GM19240 (cell line): ENCODE results near the gene TNS3.

Experiments used
- DNase-seq: peaks from one replicate; pipeline ENCODE4 v3.0.0; 2011; ENCODE audit warnings: low spot score; ENCODE audit not compliant: insufficient read length

TNS3 gene

DNA sequence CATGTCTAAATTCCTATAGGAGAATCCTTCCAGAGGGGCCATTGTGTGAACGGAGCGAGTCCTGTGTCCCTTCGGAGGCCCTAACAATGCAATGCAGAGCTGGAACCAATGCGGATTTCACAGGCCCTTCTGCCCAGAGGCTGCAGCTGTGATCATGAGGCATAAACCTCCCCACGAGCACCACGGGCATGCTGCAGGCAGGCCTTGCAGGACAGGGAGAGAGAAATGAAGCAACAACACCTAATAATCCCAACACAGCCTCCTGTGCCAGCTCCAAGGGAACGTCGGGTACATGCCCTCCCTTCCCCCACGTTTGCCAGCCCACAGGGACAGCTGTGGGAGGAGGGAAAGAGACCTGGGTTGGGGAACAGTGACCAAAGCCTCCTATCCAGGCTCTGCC lies 74.4 kb downstream of the TNS3 start:
- DNase-seq = no peak

DNA sequence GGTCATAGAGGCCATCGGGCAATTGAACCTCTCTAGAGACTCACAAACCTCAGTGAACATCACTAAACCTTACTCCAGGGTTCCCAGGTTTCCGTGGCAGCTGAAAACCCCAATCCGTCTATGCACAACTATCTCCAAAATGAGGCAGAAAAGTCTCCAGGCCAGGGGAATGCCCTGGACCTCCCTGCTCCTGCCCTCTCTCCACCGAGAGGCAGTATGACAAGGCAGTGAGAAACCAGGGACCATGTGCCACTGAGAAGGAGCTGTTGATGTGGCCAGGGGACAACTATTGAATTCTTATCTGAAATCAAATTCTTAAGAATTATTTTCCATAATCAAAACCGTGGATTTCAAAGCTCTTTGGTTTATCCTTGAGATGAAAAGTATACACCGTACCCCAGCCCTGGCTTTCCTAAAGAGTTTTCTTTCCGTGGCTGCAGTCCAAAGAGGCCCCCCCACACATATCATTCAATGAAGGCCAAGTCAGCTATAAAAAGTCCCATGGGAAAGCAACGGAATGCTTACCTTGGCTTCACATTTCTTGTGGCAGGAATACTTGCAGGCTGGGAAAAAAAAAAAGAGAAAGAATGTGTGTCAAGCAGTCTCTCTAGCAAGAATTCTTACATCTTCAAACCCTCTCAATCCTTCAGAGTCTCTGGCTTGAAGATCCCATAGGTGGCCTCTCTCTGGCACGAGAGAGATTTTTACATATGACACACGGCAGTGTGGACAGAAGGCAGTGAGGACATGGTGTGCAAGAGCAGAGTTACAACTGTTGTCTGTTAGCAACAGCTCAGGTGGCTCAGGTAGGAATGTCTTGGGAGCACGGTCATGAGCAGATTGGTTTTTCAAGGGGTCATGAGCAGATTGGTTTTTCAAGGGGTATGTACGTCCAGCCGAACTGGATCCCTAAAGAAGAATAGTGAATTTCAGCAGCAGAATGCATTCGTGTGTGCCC lies 75.2 kb downstream of the TNS3 start:
- DNase-seq = no peak

DNA sequence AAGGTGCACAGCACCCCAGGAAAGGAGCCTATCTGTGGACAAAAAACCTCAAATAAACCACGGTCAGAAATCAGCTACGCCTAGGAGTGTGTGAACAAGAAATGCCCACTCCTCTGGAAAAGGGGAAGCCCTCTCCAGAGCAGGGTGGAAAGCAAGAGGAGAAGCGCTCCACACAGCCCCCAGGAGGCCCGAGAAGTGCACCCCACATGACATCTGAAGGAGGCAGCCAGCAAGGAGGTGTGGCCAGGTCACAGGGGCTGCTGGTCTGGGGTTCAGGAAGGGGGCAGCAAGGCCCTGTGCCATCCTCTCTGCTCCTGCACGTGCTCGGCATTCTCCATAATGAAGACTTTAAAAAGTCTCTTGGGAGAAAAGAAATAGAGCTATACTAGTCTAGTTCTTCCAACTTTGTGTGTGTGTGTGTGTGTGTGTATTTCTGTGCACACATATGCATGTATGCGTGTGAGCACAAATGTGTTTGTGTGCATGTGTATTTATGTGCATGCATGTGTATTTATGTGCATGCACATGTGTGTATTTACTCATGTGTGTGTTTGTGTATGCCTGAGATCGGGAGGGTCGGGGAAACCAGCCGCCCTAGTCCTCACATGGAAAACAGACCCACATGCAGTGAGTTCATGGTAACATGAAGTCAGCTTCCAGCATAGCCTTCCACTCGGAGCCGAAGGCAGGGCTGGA lies 76.5 kb downstream of the TNS3 start:
- DNase-seq = no peak

DNA sequence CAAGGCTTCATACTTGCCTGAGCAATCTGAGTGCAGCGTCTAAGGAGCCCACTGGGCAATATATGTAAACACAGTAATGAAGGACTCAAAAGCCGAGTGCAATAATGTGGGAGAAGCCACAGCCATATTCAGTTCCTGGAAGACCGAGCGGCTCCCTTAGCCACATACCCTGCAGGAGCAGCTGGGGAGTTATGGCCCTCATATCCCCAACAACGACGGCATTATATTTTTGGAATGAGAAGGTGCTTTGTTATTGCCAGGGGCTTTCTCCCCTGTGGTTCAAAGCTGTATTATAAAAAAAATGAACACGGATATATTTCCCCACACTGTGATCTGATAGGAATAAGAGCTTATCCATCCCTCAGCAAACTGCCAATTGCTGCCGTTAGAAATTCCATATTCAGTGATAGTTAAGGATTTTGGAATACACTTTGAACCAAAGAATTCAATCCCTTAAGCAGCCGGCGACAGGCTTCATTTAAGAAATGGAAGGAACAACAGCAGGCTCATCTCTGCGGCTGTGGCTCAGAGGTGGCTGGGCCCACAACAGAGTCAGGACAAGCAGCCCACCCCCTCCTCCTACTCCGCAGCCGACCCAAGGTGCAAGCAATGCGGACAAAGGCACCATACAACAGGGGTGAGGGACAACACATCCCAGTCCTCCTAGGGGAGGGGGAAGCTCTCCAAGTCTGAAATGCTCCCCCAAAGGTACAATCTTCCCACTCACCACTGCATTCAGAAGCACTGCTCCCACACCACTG lies 77.2 kb downstream of the TNS3 start:
- no peak for DNase-seq

DNA sequence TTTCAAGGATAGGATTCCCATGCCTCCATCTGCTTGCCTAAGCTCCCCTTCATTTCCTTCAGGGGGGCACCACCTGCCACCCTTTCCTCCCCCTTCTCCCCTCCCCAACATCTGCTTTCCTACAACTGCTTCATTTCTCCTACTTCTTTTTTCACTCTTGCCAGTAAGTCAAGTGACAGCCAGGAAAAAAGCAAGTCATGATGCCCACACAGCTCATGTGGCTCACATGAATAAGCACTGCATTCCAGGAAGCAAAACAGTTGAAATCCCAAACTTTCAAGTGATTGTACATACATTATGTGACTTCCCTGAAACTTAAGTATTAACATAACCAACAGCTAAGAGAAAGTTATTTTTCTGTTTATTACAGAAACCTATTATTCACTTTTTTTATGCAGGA lies 78.6 kb downstream of the TNS3 start:
- no peak for DNase-seq

DNA sequence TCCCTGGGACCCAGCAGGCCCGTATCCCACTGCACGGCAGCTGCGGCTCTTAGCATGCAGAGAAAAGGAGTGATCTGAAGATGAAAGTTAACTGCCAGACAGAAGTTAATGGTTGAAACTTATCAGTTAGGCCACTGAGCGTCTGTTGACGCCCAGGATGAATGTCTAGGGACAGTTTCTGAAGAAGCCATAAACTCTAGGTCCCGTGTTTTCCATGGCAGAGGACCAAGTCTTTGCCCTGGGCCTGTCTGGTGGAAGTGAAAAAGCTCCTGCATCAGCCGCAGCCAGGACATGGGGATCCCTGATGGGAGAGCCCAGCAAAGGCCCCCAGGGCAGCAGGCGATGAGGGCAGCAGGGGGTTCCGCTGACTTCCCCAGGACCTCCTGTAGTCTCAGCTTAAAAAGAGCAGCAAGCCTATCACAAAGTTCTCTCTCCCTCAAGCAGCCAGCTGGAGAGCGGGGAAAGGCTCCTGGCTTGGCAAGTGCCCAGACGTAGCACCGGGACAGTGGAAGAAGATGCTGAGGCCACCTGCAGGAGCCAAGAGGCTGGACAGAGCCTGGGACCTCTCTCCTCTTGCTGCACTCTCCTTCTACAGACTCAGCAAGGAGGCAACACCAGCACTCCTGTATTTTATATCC lies 79.6 kb downstream of the TNS3 start:
- DNase-seq = no peak

DNA sequence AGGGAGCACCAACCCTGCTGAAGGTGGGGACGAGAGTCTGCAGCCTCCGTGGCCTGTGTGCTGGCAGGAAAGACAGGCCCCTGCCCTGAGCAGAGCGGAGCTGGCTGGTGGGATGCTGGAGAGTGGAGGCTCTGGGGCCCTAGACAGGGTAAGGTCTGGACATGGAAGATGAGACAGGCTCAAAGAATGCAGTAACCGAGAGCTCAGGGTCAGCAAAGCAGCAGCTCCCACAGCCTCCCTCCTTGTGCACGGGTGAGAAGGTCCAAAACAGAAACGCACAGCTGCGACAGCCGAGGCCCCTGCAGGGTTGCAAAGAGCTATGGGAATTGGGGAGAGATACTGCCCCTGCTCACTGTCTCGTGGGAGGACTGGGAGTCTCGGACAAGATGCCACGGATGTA lies 80.5 kb downstream of the TNS3 start:
- no peak for DNase-seq

DNA sequence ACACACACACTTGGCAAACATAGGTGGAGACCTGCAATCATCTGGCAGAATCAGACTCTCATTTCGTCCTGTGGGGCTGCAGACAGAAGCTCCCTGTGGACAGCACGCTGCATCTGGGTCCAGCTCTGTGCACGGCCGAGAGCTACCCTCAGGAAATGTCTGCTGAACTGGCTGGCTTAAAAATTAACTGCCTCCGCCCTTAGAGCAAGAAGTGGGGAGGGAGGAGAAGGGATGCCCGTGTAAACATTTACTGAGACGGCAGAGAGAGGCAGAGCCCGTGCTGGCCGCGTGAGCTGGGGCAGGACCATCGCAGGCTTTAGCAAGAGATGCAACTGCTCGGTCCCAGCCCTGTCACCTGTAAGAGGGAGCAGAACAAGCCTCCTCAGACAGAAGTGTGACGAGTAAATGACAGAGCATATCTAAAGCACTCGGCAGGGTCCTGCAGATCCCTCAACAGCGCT lies 81.8 kb downstream of the TNS3 start:
- DNase-seq = no peak

DNA sequence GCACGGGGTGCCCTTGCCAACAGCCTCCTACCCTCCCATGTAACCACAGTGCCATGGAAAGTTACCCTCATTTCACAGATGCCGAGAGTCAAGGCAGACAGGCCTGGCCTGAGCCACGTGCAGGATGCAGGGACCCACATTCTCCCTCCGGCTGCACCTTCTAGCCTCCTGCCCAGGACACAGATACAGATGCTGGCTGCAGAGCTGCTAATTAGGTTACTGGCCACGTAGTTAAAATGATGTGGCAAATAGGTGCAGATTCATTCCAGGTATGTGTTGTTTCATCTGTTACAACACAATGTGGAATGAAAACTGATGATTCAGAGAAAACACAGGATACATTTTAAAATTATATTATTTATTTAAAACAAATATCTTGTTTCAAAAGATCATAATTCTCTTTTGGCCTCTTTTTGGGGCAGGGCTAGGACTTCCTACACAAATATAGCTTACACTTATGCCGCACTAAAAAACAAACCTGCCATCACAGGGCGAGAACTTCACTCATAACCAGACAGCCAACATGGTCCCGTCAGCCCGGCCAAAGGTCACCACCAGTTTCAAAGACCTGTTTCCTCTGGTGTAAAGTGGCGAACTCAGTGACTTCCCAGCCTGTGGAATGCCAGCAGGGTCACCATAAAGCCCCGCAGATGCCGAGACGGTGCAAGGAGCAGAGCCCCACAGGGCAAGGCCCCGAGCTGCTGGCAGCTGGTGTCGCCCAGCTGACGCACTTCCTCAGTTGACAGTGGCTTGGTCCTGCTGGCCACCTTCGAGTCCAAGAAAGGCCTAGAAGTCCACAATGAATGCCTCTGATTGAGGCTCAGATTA lies 83.5 kb downstream of the TNS3 start:
- DNase-seq = no peak

DNA sequence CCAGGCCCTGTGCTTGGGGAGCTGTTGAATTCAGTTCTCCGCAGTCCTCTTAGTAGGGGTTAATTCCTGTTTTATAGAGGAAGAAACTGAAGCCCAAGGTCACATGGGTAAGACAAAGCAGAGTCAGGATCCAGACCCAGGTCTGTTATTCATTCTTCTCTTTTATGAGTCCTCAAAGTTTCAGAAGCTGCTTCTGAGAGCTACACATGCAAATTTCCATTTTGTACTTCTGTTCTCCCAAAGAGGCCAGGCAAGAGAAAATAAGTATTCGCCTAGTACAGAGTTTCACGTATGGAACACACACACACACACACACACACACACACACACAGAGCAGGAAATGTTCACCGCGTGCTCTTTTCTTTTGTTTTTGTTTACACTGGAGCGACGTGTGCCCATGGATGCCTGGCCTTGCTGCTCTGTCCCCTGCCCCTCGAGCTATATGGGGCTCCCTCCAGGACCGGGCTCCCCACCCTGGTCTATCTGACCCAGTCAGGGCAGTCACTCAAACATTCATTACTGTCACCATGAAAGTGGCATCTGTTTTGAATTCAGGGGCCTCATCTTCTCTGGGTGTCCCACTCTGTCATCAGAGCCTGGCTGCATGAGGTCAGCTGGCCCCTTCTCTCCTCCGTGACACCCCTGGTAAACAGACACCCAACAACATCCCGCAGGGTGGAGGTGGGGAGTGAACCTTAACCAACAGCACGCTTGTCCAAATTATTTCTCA lies 84.4 kb downstream of the TNS3 start:
- DNase-seq = peak; percentile 62

DNA sequence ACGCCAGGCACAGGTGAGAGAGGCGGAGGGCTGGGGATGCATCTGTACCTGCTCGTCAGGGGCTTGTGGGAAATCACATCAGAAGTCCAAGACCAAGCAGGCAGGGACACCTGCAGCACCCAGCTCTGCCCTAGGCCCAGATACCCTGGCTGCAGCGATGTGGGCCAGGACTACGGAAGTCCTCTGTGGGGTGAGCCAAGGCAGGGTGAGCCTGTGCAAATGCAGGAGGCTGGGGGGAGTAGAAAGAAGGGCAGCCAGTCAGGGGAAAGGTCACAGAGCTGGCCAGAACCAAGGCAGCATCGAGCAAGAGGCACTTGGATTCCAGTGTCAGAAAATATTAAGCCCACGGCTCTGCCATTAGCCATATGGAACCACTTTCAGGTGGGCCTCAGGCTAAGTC lies 85.2 kb downstream of the TNS3 start:
- DNase-seq = no peak

DNA sequence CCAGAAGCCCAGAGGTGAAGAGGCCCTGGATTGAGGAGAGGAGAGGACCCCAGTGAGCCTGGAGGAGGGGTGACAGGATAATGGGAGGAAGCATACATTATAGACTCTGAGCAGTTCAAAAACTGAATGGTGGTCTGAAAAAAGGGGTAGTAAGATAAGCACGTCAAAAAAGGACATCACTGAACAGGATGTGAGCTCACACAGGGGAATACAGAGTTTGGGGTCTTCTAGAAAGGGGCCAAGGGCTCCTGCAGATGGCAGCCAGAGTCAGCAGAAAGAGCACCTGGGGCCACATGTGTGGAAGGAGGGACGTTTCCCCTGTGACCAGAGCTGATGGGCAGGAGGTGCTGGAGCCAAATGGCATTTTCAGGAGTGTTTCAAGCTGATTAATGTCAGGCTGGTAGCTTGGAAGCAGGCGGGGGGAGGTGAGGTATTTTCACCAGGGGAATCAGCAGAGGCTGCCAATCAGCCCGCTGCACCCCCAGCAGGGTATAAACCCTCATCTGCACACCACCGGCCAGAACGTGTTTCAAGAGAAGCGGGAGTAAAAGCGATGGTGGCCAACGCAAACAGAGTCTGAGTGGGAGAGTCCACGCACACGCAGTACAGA lies 85.8 kb downstream of the TNS3 start:
- DNase-seq = no peak

DNA sequence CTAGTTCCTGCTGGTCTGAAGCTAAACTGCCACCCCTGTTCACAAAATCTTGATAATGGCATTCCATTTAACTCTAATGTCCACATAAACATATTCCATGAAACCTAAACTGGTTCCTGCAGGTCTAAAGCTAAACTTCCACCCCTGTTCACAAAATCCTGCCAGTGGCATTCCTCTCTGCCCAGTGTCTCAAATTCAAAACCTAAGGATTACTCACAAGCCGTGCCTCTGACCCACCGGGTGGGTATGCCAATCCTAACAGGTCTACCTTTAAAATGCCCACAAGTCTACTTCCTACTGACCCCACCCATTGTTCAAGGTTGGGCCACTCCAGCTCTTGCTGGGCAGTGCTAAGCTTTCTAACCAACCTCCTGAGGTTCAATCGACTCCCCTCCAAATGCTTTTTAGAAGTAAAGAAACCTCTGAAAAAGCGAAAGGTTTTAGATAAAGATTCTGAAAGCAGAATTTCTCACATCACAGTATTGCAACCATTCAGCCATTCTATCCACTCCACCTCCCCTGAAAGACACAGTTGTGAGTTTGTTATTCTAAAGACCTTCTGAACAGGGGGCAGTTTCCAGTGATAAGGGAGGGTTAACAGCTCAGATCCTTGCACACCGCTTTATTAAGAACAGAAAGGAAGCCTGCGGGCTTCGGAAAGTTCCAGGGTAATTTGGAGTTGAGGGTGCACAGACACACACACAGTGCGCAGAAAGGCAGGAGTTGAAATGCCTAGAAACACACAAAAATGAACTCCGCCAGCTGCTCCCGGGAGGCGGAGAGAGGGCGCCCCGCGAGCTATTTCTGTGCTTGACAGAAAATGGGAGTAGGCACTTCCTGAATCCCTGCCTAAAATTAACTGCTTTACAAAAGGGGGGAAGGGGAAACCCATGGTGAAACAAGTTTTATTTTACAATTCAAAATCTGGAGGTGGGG lies 87.7 kb downstream of the TNS3 start:
- no peak for DNase-seq

DNA sequence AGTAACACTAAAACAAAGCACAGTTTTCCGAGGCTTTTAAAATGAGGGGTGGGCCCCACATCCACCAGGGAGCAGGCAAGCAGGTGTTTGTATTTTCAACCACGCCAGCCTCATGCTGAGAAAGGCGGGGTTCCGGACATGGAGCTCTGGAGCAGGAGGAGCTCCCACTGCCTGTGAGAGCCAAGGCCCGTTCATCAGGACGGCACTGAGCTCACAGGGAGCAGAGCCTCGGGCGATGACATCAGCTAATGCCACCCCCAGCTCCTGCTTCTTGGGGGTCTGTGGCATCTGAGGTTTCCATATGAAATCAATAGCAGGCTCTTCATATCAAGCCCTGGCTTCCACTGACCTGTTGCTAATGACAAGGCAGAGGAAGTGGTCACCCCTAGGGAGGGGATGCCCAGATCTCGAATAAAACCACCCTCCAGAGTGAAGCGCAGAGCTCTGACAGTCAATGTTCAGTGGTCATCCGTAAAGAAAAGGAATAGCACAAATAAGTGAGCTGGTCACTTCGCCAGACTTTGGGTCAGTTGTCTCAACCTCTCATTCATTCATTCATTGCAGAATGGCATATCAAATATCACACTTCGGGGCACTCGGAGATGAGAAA lies 89.1 kb downstream of the TNS3 start:
- no peak for DNase-seq

DNA sequence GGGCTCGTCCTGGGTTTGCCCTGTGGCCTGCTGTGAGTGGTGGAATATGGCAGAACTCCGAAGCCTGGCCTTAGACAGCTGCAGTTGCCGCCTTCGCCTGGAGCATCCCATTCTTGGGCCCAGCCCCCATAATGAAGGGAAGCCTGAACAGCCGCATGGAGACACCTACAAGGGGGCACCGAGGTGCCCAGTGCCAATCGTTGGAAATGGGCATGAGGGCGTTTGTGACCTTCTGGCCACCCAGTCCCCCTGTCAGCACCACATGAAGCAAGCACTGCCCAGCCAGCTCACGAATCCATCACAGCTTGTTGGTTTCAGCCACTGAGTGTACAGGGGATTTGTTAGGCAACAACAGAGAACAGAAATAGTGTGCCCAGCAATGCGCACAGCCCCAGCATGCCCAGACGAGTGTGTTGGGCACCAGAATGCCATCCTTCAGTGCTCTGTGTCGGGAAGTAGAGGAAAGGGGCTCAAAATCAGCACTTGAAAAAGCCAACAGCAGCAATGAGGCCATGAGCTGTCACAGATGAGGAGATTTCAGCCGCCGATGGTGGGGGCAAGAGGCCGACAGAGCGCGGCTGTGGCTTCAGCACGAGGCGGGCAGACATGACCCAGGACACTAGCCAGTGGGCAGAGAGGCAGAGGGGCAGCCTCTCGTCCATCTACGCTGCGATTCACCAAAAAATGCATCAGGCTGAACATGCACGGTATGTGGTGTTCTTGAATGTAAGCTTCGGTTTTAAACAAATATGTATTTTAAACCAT lies 91.2 kb downstream of the TNS3 start:
- no peak for DNase-seq

DNA sequence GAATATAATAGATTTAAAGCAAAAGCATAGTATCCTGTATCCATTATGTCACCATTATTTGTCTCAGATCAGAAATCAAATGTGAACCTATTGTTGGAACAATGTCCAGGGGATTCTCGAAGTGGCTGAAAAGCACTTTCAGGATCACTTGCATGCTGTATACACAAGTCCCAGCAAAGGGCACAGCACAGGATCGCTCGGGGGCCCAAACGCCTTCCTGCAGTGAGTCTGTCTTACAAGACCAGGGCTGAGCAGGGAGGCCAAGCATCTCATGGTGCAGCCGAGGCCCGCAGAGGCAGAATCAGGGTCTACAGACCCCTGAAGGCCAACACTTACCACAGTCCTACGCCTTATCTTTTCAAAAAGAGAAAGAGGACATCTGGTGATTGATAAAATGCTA lies 92.3 kb downstream of the TNS3 start:
- no peak for DNase-seq

DNA sequence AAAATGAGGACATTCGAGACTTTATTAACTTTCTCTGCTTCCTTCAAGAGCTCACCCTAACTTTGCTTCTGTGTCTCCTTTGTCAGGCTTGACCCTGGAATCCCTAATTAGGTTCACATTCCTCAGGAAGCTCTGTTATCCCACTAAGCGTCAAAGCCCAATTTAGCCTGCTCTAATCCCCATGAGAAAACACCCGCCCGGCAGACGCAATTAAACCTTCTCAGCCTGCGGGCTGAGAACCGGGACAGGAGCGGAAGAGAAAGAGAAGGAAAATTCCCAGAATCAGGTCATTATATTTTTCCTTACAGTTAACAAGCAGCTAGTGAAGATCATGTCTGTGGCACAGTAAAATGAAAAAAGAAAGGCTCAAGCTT lies 93.0 kb downstream of the TNS3 start:
- no peak for DNase-seq
